ENCODE data around the gene ATAT1.

ATAT1 gene

DNA sequence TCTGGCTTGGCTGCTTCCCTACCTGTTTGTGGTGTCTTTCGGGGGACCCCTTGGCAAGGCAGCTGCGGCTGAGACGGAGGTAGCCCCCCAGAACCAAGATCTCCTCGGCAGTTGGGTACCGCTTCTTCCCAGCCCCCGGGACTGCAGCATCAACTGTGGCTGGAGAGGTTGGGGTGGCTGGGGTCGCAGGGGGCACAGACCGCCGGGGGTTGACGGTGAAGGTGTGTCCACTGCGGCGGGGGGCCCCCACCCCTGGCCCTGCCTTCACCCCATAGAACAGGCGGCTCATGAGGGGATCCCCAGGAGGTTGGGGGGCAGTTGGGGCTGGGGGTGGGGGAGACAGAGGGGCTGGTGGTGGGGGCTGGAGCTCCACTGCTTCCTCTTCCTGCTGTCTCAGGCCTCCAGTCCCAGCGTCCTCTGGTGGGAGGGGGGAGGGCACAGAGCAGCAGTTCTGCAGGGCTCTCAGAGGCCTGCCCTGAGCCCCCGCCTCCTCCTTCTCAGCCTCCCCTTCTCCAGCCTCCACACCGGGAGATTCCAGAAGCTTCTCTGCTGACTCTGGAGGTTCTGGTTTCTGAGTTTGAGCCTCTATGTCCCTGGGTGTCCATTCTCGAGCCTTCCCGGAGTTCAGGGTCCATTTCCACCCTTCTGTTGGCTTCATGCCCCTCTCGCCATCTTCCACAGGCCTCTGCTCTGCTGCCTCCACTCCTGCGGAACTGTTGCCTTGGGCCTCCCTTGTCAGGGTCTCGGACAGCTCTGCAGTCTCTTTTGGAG is 57.9 kb downstream of the ATAT1 start:
- DNase-seq = peak in 5 of 6 experiments; percentile 17 to 51 (median 31)

DNA sequence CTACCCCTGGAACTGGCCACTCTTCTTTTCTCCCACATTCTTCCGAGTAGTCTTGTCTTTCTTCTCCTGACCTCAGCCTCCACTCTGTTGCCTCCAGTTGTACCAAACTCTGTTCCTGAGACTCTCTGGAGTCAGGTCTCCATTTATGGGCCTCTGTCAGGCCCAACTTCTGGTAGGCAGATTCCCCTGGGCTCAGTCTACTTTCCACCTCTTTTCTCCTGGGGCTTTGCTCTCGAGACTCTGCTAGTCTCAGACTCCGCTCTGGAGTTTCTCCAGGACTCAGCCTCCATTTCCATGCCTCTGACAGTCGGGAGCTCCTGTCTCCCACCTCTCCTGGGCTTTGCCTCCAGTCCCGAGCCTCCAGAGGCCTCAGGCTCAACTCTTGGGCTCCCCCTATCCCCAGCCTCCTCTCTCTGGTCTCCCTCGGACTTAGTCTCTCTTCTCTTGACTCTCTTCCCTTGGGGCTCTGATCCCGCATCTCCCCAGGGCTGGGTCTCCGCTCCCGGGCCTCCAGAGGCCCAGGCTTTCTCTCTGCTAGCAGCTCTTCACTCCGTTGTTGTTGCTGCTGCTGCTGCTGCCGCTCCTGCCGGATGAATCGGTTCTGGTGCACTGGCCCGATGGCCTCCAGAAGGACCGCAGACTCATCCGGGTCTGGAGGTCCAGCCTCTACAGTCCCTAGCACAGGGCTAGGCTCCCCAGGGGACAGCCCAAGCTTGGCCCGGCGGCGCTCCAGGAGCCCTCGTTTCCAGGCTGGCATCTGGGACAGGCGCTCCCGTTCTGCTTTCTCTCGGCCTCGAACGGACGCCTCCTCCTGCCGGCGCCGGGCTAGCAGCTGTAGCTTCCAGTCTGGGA is 58.7 kb downstream of the ATAT1 start:
- no peak for DNase-seq

DNA sequence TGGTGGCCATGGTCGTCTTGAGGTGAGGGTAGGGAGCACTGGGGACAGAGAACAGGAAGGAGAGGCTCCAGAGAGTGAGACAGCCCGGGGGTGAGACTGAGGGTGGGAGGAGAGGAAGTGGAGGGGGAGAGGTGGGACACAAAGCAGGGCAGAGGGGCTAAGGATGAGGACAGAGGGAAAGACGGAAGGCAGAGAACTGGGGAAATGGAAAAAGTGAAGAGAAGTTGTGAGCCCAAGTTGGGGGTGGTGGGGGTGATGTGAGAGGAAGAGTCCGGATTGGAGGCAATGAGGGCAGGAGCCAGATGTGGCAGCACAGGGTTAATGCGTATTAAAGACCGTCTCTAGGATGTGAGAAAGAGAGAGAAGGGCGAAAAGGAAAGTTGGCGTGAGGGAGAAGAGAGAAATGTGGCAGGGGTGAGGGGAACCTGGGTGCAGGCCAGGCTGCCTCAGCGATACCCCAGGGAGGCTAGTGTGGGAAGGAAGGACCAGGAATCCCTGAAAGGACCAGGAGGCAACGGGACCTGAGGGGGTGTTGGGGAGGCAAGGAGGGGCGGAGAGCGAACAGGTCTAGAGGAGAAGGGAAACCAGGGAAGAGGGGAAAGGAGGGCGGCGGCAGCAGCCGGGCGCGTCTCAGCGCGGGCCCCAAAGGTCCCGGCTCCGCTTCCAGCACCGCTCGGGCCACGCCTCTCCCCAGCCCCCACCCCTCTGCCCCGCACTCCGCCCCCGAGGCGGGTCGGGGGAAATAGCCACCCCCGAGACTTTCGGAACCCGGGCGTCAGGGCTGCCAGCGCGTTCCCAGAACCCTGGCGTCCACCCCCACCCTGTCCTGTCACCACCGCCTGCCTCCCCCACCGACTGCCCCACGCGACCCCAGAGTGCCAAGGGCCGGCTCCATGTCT is 59.6 kb downstream of the ATAT1 start, which contains the start of gene PPP1R18:
PPP1R18 (minus strand) TSS at position 637 of the 899 bp plus-strand sequence; CDS start at position 10, 627 bp downstream.
- DNase-seq = peak; percentile 55 to 83 (median 73)

DNA sequence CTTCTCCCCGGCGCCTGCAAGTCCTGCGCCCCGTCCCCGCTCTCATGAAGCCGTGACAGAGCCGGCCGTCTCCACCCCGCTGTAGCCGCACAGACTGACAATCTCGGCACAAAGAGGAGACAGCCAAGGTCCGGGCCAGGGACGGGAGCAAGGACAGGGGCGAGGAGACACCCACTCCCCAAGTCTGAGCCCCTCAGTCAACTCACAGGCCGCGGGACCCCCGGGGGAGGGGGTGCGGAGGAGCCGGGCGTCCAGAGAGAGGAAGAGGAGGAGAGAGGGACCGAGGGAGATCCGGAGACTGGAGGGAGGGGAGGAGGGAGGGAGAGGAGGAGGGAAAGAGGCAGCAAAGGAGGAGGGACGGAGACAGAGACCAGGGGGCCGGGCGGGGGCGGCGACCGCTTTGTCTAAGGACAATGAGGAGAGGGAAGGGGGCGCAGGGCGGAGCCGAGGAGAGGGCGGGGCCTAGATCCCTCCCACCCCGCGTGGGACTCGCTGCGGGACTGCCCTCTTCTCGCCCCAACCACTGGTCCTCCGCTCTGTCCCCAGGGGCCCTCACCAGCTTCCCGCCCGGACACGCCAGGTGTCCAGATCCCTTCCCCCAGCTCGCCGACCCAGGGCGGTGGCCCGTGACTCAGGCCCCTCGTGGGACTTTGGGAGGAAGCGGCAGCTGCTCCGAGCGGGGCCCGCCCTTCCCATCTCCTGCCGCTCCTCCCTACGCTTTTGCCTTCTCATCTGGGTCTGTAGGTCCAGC is 60.4 kb downstream of the ATAT1 start:
- DNase-seq = peak; percentile 46 to 80 (median 63)

DNA sequence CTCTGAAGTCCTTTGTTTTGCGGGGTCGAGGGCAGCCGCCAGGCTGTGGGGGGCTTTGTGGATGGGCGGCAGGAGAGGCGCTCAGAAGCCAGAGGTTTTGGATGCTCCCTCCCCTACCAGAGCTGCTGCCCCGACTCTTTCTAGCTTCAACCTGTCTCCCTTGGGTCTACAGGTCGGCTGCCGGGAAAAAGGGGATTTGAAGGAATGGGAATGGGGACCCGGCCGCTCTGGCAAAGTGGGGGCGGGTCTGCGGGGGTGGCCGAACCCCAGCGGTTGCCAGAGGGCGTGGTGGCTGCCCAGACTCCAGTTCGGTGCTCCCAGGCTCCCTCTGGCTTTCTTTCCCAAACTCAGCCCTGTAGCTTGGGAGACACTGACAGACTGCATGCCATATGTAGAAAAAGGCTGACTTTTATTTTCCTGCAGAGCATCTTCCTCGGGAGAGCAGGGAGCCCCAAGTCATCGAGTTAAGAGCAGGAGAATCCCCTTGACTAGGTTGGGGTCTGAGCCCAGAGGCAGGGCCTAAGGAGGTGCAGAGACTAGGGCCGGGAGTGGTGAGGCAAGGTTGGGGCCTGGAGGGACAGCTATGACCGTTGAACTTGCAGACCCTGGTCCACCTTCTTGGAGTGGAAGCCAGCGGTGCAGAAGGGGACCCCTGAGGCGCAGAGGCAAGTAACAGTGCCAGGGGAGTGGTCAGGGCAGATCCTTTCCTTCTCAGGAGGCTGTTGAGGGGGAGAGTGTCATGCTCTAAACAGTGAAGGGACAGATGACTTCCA is 61.2 kb downstream of the ATAT1 start:
- no peak for DNase-seq

DNA sequence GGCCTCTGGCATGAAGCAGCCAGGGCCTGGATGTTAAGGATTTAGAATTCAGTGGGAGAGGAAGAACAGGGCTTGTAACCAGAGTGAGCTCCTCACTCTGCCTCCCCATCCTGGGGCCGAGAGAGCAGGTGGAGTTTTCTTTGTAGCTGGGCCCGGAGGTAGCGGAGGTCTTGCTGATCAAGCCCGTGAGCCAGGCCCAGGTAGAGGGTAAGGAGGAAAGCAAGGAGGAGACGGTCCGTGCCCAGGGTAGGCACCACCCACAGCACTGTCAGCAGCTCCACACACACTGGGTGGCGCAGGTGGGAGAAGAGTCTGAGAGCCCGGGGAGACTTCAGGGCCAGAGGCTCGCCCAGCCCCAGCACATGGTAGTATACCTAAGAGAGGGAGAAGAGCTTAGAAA is 61.9 kb downstream of the ATAT1 start:
- no peak for DNase-seq

DNA sequence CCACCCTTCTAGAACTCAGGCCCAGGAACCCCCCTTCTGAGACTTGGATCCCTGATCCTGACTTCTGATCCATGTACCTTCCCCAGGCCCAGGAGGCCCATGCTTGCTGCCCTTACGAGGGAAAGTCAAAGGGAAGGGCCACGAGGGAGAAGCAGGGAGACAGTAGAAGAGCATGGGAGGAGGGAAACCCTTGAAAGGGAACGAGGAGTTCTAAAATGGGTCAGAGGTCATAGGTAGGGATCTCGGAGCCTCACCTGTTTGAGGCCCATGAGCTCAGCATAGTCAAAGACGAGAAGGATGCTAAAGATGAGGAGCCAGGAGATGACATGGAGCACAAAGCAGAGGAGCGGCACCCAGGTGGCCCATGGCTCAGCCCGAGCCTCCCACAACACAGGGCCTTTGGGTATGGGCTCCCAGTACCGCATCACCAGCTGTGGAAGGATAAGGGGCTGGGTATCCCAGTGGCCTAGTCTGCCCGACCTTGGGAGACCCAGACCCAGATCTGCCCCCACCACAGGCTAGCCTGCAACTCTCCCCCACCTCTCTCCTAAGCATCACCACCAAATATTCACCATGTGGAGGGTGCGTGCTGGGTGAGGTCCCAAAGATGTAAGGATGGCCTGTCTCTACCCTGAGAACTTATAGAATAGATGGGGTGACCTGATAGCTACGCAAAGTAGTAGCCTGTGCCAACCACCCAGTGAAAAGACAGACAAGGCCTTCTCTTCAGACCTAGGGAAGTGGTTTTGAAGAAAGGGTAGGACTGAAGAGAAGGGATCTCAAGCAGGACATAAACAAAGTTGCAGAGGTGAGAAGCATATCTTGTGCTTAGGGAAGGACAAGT is 62.6 kb downstream of the ATAT1 start:
- DNase-seq = no peak

DNA sequence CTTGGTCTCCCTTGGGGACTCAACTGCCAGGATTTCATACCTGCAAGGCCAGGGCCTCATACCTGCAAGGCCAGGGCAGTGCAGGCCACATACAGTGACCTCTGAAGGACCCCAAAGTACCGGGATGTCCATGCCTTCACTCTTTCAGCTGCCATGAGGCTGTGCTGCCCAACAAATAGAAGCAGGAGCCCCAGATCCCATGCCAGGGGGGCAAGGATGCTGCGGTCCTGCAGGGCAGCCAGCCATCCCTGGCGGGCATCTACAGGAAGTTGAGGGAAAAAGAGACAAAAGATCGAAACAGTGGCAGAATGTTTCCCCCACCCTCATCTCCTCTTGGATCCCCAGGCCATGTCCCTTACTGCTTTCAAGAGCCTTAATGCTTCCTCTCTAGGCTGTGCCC is 63.3 kb downstream of the ATAT1 start:
- DNase-seq = no peak

DNA sequence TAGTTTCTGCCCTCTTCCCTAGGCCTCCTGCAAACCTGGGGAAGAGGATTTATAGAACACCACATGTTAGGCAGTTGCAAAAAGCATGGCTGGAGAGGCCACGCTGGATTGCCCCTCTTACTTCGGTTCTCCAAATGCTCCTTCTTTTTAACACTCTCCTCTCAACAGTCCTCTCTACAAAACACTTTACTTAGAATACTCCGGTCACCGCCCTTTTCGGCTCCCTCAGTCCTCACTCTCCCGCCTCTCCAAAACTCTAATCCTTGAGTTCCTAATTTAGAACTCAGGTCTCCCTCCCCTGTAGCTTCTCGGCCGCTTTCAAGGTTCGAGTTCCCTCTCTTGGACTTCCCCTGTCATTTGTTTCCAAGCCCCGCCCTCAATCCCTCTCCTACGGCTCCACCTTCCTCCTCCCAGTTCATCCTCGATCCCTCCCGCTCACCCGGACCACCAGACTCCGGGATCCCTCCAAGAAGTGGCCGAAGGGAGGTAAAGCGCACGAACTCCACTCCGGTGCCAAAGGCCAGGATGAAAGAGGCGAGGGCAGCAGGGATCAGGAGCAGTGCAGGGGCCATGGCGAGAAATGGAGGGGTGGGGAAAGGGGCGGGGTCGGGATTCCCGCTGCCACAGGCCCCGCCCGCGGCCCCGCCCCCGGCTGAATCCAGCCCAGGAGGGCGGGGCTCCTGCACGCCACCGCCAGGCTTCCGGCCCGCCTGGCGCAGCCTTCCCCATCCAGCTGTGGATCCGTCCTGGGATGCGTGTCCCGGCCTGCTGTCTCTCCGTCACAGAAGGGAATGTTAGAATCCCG is 63.9 kb downstream of the ATAT1 start, which contains the start of gene NRM:
NRM (minus strand) TSS at position 582 of the 805 bp plus-strand sequence; CDS start at position 572, 10 bp downstream.
- peak in 5 of 6 experiments; percentile 52 to 65 (median 60) for DNase-seq

DNA sequence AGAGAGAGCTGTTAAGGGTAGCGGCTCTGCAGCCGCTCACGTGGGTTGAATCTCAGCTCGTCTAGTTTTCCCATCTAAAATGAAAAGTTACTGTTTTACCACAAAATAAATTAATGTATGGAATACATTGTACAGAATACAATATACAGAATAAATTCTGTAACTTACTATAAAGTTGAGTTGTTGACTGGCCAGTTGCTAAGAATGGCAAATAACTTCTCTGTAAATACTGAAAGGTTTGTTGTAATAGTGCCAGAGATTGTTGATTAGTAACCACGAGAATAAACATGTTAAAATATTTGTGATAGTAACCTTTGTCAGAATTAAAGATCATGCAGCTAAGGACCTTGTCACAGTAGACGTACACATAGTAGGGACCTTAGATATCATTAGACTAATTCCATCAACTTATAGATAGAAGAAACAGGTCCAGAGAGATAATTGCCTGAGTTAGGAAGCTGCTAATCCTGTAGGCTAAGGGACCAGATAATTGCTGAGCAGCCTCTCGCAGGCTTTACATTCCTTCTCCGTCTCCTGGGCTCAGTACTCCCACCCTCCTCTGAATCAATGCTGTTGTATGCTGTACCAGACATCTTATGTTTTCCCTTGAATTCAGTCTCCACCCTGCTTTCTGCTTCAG is 64.7 kb downstream of the ATAT1 start:
- DNase-seq = no peak
